ENCODE results near the gene OTOG. TPM values are rescaled to one million over a fixed set of nuclear protein-coding genes. Genes with fewer than 3 reads are reported as not detected.

OTOG gene
- total RNA-seq, 4 donors from 2014 or later: 0.09 TPM; not detected in 3

- DNase-seq: no peak
- no peak for TF ChIP-seq CTCF (IDR thresholded peaks at IDR 0.05)
- no peak for TF ChIP-seq POLR2A (IDR thresholded peaks at IDR 0.05)
- no peaks in the 10 kb centered on the region for H3K4me1 ChIP-seq
- H3K36me3 ChIP-seq: peaks cover 0 to 31% (median 0%) of the 10 kb centered on the region in 3 donors
- H3K27ac ChIP-seq: no peak overlapping the region
- no peaks in the 10 kb centered on the region for H3K9me3 ChIP-seq
- H3K4me3 ChIP-seq: no peak overlapping the region
- H3K27me3 ChIP-seq: no peaks in the 10 kb centered on the region
Observed at GRCh38 chr11:17514476-17514875, 32.6 kb upstream of the OTOG start.

- Histone ChIP-seq H3K9me3 (no peaks in the 10 kb centered on the region), H3K36me3 (peaks cover 0 to 32% (median 0%) of the 10 kb centered on the region in 3 donors)
- no peak for TF ChIP-seq CTCF (IDR thresholded peaks at IDR 0.05)
- no peak for TF ChIP-seq POLR2A (IDR thresholded peaks at IDR 0.05)
Observed at GRCh38 chr11:17515443-17516176, 31.4 kb upstream of the OTOG start.

GRCh38 chr11:17516551-17517150, 30.4 kb upstream of the OTOG start:
- Histone ChIP-seq H3K4me3 (no peak overlapping the region), H3K27me3 (no peaks in the 10 kb centered on the region), H3K9me3 (no peaks in the 10 kb centered on the region), H3K4me1 (no peaks in the 10 kb centered on the region), H3K36me3 (peaks cover 0 to 41% (median 0%) of the 10 kb centered on the region in 3 donors), H3K27ac (no peak overlapping the region)
- no peak for DNase-seq
- TF ChIP-seq POLR2A (IDR thresholded peaks at IDR 0.05) (no peak), CTCF (IDR thresholded peaks at IDR 0.05) (no peak)

More at GRCh38 chr11:17515443-17516176, 31.4 kb upstream of the OTOG start:
- no peak overlapping the region for H3K27ac ChIP-seq
- no peak overlapping the region for H3K4me3 ChIP-seq
- DNase-seq: no peak
- H3K4me1 ChIP-seq: no peaks in the 10 kb centered on the region
- H3K27me3 ChIP-seq: no peaks in the 10 kb centered on the region

- Histone ChIP-seq H3K4me3 (no peak overlapping the region), H3K27ac (no peak overlapping the region), H3K9me3 (no peaks in the 10 kb centered on the region), H3K4me1 (no peaks in the 10 kb centered on the region), H3K36me3 (peaks cover 0 to 46% (median 0%) of the 10 kb centered on the region in 3 donors), H3K27me3 (no peaks in the 10 kb centered on the region)
- TF ChIP-seq POLR2A (IDR thresholded peaks at IDR 0.05) (no peak), CTCF (IDR thresholded peaks at IDR 0.05) (no peak)
- no peak for DNase-seq
Observed at GRCh38 chr11:17517186-17517585, 29.9 kb upstream of the OTOG start.

- Histone ChIP-seq H3K4me3 (no peak overlapping the region), H3K9me3 (no peaks in the 10 kb centered on the region), H3K27ac (no peak overlapping the region), H3K27me3 (no peaks in the 10 kb centered on the region), H3K36me3 (peaks cover 0 to 57% (median 0%) of the 10 kb centered on the region in 3 donors), H3K4me1 (no peaks in the 10 kb centered on the region)
- TF ChIP-seq CTCF (IDR thresholded peaks at IDR 0.05) (no peak), POLR2A (IDR thresholded peaks at IDR 0.05) (no peak)
- no peak for DNase-seq
Observed at GRCh38 chr11:17518366-17518765, 28.7 kb upstream of the OTOG start.

Data from Peyer's patch (tissue), 4 donors.